Endothelial cell (in vitro differentiated cells): ENCODE data around the gene MDFIC. TPM values are rescaled to one million over a fixed set of nuclear protein-coding genes. Genes with fewer than 3 reads are reported as not detected.

ENCODE experiments used
- DNase-seq: peaks from one replicate; pipeline ENCODE4 v3.0.0; 2021; ENCODE audit warnings: low spot score
- H3K27ac Mint-ChIP-seq: one replicate; pipeline ENCODE4 v1.8.0; 2021; ENCODE audit warnings: mixed read lengths, inconsistent platforms; ENCODE audit not compliant: unreplicated experiment
- H3K27me3 Mint-ChIP-seq: one replicate; pipeline ENCODE4 v1.8.0; 2021; ENCODE audit warnings: mild to moderate bottlenecking, moderate library complexity, mixed read lengths, inconsistent platforms; ENCODE audit not compliant: unreplicated experiment
- H3K36me3 Mint-ChIP-seq: one replicate; pipeline ENCODE4 v1.8.0; 2021; ENCODE audit warnings: mild to moderate bottlenecking, low read depth, mixed read lengths, inconsistent platforms; ENCODE audit not compliant: unreplicated experiment
- H3K4me1 Mint-ChIP-seq: one replicate; pipeline ENCODE4 v1.8.0; 2021; ENCODE audit warnings: mild to moderate bottlenecking, mixed read lengths, inconsistent platforms; ENCODE audit not compliant: unreplicated experiment
- H3K4me3 Mint-ChIP-seq: one replicate; pipeline ENCODE4 v1.8.0; 2021; ENCODE audit warnings: mild to moderate bottlenecking, mixed read lengths, inconsistent platforms; ENCODE audit not compliant: unreplicated experiment
- H3K9me3 Mint-ChIP-seq: one replicate; pipeline ENCODE4 v1.8.0; 2021; ENCODE audit warnings: mixed read lengths, inconsistent platforms; ENCODE audit not compliant: unreplicated experiment
- total RNA-seq: library from RNA; stranded (reverse); fragmentation: NEBNext Ultra II Directional; extraction: Animal tissue kit (Norgen Biotek cat#: 25700); gene quantifications from one replicate; pipeline ENCODE4 v1.2.1, GENCODE V29; 2021; ENCODE audit not compliant: unreplicated experiment
- TF ChIP-seq, protein P1 (sequence below): fragments of 200-600 bp; sonication (generic); IDR thresholded peaks from one replicate; pipeline ENCODE4 v1.5.0; 2021; ENCODE audit warnings: antibody characterized with exemption; ENCODE audit not compliant: unreplicated experiment

MDFIC gene
- total RNA-seq, 1 donor from 2014 or later: 22.3 TPM

GRCh38 chr7:115056019-115056418 lies 134.1 kb downstream of the MDFIC start:
- Mint-ChIP-seq H3K4me1 (no peaks in the 10 kb centered on the region), H3K36me3 (no peaks in the 10 kb centered on the region), H3K9me3 (no peaks in the 10 kb centered on the region), H3K27me3 (peaks cover 2% of the 10 kb centered on the region), H3K27ac (no peak overlapping the region), H3K4me3 (no peak overlapping the region)
- TF ChIP-seq, protein P1, sequence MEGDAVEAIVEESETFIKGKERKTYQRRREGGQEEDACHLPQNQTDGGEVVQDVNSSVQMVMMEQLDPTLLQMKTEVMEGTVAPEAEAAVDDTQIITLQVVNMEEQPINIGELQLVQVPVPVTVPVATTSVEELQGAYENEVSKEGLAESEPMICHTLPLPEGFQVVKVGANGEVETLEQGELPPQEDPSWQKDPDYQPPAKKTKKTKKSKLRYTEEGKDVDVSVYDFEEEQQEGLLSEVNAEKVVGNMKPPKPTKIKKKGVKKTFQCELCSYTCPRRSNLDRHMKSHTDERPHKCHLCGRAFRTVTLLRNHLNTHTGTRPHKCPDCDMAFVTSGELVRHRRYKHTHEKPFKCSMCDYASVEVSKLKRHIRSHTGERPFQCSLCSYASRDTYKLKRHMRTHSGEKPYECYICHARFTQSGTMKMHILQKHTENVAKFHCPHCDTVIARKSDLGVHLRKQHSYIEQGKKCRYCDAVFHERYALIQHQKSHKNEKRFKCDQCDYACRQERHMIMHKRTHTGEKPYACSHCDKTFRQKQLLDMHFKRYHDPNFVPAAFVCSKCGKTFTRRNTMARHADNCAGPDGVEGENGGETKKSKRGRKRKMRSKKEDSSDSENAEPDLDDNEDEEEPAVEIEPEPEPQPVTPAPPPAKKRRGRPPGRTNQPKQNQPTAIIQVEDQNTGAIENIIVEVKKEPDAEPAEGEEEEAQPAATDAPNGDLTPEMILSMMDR: no peak
- no peak for DNase-seq

- H3K27me3 Mint-ChIP-seq: peaks cover 2% of the 10 kb centered on the region
- H3K27ac Mint-ChIP-seq: no peak overlapping the region
- no peak for DNase-seq
- H3K9me3 Mint-ChIP-seq: no peaks in the 10 kb centered on the region
- TF ChIP-seq, protein P1: no peak
- no peaks in the 10 kb centered on the region for H3K4me1 Mint-ChIP-seq
- no peak overlapping the region for H3K4me3 Mint-ChIP-seq
- H3K36me3 Mint-ChIP-seq: no peaks in the 10 kb centered on the region
Observed at GRCh38 chr7:115058726-115059125, 136.8 kb downstream of the MDFIC start.

DNA sequence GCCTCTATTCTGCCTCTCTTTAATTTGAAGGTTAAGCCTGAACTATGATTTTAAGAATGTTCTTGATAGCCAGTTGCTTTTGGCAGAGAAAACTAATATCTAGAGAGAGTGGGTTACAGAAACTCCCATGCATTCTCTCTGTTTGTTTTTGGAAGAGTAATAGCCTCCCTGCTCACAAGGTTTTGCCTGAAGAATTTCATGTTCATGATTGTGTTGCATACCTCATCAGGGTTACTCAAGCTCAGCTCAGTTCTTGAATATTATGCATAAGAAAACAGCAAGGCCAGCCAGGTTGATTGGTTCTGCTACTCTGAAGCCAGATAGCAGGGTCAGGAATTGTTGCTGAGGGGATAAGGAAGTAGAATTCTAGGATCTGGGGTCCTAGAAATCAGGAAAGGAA lies 137.4 kb downstream of the MDFIC start:
- no peaks in the 10 kb centered on the region for H3K27me3 Mint-ChIP-seq
- no peaks in the 10 kb centered on the region for H3K4me1 Mint-ChIP-seq
- TF ChIP-seq, protein P1: no peak
- H3K27ac Mint-ChIP-seq: no peak overlapping the region
- DNase-seq: no peak
- no peak overlapping the region for H3K4me3 Mint-ChIP-seq
- H3K36me3 Mint-ChIP-seq: no peaks in the 10 kb centered on the region
- no peaks in the 10 kb centered on the region for H3K9me3 Mint-ChIP-seq

DNA sequence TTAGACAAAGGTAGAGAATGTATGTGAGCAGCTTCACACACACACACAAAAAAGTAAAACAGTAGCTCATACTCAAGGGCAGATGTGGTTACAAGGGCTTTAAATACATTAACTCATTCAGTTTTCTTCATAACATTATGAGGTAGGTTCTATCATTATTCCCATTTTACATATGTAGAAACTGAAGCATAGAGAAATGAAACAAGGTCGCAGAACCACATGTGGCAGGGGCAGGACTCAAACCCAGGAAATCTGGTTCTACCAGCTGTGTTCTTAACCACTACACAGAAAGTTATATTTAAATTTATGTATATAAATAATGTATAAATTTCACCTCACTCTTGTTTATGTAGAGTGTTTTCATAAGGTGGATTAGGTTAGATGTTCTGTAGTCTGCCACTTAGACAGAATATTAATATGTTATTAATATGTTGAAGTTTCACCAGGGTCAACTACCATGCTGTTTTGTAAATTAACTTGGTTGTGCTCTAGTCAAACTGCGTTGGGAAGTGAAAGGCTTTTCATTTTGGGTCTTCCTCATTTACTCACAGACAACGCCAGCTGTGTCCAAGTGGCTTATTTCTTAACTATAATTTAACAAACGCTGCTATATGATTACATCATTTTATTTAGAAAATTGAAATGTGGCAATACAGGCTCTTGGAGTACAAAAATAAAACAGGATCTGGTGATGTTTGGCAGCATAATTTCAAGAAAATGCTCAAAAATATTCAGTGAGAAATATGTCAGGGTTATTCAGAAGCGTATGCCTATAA lies 138.4 kb downstream of the MDFIC start:
- Mint-ChIP-seq H3K4me3 (no peak overlapping the region), H3K9me3 (no peaks in the 10 kb centered on the region), H3K36me3 (no peaks in the 10 kb centered on the region), H3K27me3 (no peaks in the 10 kb centered on the region), H3K27ac (no peak overlapping the region), H3K4me1 (no peaks in the 10 kb centered on the region)
- DNase-seq: no peak
- TF ChIP-seq, protein P1: no peak

- H3K36me3 Mint-ChIP-seq: no peaks in the 10 kb centered on the region
- no peak for DNase-seq
- no peaks in the 10 kb centered on the region for H3K27me3 Mint-ChIP-seq
- no peak overlapping the region for H3K4me3 Mint-ChIP-seq
- no peaks in the 10 kb centered on the region for H3K9me3 Mint-ChIP-seq
- H3K4me1 Mint-ChIP-seq: no peaks in the 10 kb centered on the region
- TF ChIP-seq, protein P1: no peak
- no peak overlapping the region for H3K27ac Mint-ChIP-seq
Observed at GRCh38 chr7:115066050-115066449, 144.2 kb downstream of the MDFIC start.
